Omental fat pad (tissue), 4 donors: Measurements from ENCODE around the gene MRC2. TPM values are rescaled to one million over a fixed set of nuclear protein-coding genes. Genes with fewer than 3 reads are reported as not detected.

Source experiments
- ATAC-seq: fragments of 150-250 bp; one replicate; pipeline ENCODE4 v1.9.1; 2016; ENCODE audit warnings: mild to moderate bottlenecking, moderate library complexity; ENCODE audit not compliant: low FRiP score
- DNase-seq: peaks from one replicate; pipeline ENCODE4 v3.0.0-alpha.2; 2019; ENCODE audit warnings: low spot score
- CTCF ChIP-seq, 3 donors: fragments of 450-650 bp; IDR thresholded peaks; one replicate each; pipeline ENCODE4 v1.5.1; 2016 to 2017; ENCODE audit warnings: antibody characterized with exemption in 3 of 3, mild to moderate bottlenecking in 3 of 3, moderate library complexity in 2 of 3
- total RNA-seq, 4 donors: library from RNA; depleted of rRNA; stranded (reverse); fragments of >200 nt; gene quantifications; one replicate each; pipeline ENCODE4 v1.1.0, GENCODE V29; 2016

Gene MRC2
- total RNA-seq, 4 donors from 2014 or later, result 21.3 to 82.4 (median 30.8) TPM

DNA sequence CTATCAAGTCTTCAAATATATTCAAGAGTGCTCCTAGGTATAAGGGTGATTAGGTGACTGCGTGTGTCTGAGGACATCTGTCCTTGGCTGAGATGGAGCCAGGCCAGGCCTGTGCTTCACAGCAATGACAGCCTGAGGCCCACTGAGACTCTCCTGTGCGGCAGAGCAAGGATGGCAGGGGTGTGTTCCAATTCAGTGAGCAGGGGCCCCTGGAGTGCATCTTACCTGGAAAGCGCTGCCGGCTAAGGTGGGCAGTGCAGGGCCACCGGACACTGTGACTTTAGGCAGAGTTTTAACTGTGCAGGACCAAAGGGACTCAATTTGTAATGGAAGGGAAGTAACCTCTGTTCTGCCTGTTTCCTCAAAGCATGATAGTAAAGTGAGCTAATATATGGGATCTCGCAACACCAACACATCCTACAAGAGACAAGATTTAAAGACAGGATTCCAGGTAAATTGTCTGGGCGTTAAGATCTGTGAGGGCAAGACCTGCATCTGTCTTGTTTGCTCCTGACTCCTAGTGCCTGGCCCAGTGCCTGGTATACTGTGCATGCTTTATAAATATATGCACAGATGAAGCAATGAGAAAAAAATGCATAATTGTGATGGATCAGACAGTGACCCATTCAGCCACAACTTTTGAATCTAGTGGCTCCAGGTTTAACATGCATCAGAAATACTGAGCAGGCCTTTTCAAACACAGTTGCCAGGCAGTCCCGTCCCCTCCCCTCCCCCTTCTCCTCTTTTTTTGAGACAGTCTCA lies 86.7 kb downstream of the MRC2 start:
- ATAC-seq (no peak), DNase-seq (no peak)
- TF ChIP-seq CTCF (IDR thresholded peaks at IDR 0.05), result no peak

DNA sequence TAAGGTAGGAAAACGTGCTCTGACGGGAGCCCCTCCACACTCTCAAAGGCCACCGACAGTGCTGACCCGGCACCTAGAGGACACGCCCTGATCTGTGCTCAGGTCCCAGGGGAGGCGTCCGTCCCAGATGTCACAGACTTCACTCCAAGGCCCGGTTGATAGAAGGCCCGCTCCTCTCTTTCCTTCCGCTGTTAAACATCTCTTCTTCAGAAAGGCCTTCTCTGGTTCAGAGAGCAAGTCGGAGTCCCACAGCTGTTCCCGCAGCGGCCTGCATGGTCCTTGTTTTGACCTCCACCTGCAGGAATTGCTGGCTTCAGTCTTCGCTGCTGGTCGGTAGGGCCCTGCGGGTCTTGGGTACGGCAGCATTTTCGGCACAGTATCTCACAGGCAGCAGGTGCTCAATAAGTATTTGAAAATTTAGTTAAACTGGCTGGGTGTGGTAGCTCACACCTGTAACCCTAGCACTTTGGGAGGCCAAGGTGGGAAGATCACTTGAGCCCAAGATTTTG lies 88.5 kb downstream of the MRC2 start:
- ATAC-seq (no peak), DNase-seq (no peak)
- no peak for TF ChIP-seq CTCF (IDR thresholded peaks at IDR 0.05)

DNA sequence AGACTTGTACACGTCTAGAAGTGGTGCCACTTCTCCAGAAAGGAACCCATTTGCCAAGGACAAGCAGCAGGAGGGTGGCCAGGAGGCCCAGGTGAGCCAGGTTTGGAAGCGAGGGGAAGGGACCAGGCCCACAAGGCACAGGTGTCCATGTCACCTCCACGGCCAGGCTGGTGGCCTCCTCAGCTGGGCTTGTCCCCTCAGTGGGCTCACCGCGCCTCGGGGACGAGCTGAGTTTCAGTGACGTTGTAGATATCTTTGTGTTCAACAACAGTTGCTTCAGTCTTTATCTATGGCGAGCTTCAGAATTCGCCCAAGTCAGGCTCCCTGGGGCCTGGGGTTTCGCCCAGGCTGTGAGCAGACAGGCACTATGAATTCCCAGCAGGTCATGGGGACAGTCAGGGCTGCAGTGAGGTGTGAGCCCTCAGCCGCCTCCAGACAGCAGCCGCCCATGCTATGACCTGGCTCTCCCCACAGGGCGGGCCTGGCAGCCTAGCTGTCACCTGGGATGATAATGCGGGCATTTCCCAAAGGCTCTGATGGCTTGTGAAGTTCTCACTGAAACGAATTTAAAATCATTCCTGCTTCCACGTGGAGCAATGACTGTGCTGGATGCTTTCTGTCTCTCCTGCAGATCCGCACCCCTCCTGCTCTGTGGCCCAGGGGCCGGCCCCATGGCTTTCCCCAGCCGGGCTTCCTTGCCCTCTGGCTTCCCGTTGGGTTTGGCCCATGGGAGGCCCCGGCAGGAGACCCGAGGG lies 89.5 kb downstream of the MRC2 start:
- no peak for ATAC-seq
- no peak for TF ChIP-seq CTCF (IDR thresholded peaks at IDR 0.05)

DNA sequence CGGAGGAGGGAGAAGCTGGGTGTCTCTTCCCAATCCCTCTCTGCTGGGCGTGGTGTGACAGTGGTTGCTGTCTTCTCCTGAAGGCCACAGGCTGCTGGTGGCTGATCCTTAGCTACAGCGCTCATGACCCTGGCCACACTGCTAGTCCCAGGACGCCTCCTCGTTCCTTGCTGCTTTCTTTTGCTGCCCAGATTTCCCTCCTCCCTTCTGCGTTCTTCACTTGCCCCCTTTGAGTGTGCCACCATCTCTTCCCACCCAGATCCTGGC lies 90.1 kb downstream of the MRC2 start:
- ATAC-seq (no peak), DNase-seq (no peak)
- TF ChIP-seq CTCF (IDR thresholded peaks at IDR 0.05), result no peak

More for the DNA sequence above, 89.5 kb downstream of the MRC2 start:
- no peak for DNase-seq

DNA sequence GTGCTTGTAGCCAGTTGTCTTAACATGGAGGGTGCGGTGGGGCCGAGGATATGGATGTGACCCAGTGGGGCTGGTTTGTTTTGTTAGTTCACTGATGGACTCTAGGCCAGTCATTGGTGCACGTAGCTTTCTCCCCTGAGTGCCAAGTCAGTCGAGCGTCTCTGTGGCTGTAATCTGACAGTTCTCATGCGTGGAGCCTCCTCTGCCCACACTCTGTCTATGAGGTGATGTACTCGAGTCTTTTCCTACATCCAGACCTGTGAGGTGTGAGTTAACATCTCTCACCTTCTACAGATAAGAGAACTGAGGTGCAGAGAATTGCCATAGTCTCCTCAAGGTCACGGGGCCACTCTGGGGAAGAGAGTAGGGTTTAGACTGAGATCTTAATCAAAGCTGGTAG lies 90.4 kb downstream of the MRC2 start:
- TF ChIP-seq CTCF (IDR thresholded peaks at IDR 0.05), result no peak
- no peak for DNase-seq
- ATAC-seq, result no peak

DNA sequence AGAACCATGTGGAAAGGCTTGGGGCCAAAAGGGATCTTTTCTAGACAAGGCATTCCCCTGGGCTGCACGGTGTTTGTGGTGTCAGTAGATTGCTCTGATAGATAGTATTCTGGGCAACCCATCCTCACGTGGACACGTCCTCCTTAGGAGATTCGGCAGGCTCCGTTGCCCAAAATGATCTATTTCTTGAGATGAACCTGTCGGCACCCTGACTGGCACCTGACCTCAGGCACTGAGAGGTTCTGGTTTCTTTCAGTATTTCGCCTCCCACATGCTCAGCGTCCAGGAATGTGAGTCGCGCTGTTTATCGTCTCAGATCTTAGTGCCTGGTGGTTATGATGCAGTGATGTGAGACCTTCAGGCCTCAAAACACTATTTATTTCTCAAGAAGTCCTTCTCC lies 91.0 kb downstream of the MRC2 start:
- ATAC-seq (no peak), DNase-seq (no peak)
- TF ChIP-seq CTCF (IDR thresholded peaks at IDR 0.05), result no peak

DNA sequence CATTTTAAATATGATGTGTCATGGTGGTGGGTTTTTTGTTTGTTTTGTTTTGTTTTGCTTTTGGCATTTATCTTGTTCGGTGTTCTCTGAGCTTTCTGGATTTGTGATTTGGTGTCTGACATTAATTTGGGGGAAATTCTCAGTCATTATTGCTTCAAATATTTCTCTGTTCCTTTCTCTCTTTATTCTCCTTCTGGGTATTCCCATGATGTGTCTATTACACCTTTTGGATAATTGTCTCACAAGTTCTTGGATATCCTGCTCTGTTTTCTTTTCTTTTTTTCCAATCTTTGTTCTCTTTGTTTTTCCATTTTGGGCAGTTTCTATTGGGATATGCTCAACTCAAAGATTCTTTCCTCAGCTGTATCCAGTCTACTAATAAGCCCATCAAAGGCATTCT lies 92.1 kb downstream of the MRC2 start:
- no peak for DNase-seq
- no peak for TF ChIP-seq CTCF (IDR thresholded peaks at IDR 0.05)
- no peak for ATAC-seq
